ENCODE results near the gene CD4.
A peak's percentile ranks its signal among the peaks of the same experiment; 100 is the strongest.

- TF ChIP-seq CTCF (IDR thresholded peaks at IDR 0.05), result peak in 2 of 4 experiments; percentile 24 to 32
- no peak for TF ChIP-seq POLR2AphosphoS5 (IDR thresholded peaks at IDR 0.05)
- no peak for TF ChIP-seq POLR2A (IDR thresholded peaks at IDR 0.05)
Measured at GRCh38 chr12:6752167-6752920, 37.0 kb upstream of the CD4 start.
